ENCODE measurements around the gene LAMA1.

The LAMA1 gene

GRCh38 chr18:6976935-6977334 lies 140.7 kb downstream of the LAMA1 start:
- no peak for DNase-seq

GRCh38 chr18:6975084-6975483 lies 142.5 kb downstream of the LAMA1 start:
- no peak for DNase-seq

- DNase-seq: no peak
Observed at GRCh38 chr18:6971823-6972478, 145.6 kb downstream of the LAMA1 start.

- DNase-seq: no peak
Observed at GRCh38 chr18:6963452-6964097, 154.0 kb downstream of the LAMA1 start.

- DNase-seq: no peak
Observed at GRCh38 chr18:6962571-6963451, 154.8 kb downstream of the LAMA1 start.

GRCh38 chr18:6961331-6961730 lies 156.3 kb downstream of the LAMA1 start:
- DNase-seq: no peak

GRCh38 chr18:6960656-6961055 lies 156.9 kb downstream of the LAMA1 start:
- no peak for DNase-seq

- no peak for DNase-seq
Observed at GRCh38 chr18:6960124-6960523, 157.5 kb downstream of the LAMA1 start.

- no peak for DNase-seq
Observed at GRCh38 chr18:6959110-6959509, 158.5 kb downstream of the LAMA1 start.

- DNase-seq: no peak
Observed at GRCh38 chr18:6956999-6957398, 160.6 kb downstream of the LAMA1 start.

- no peak for DNase-seq
Observed at GRCh38 chr18:6956495-6956894, 161.1 kb downstream of the LAMA1 start.

GRCh38 chr18:6955304-6955703 lies 162.3 kb downstream of the LAMA1 start:
- DNase-seq: no peak

- no peak for DNase-seq
Observed at GRCh38 chr18:6954501-6954900, 163.1 kb downstream of the LAMA1 start.

GRCh38 chr18:6951336-6952090 lies 166.1 kb downstream of the LAMA1 start:
- DNase-seq: no peak

GRCh38 chr18:6950641-6951040 lies 167.0 kb downstream of the LAMA1 start:
- DNase-seq: no peak

- DNase-seq: no peak
Observed at GRCh38 chr18:6949800-6950586, 167.6 kb downstream of the LAMA1 start.

- no peak for DNase-seq
Observed at GRCh38 chr18:6948281-6949055, 169.1 kb downstream of the LAMA1 start.

GRCh38 chr18:6947338-6948030 lies 170.1 kb downstream of the LAMA1 start:
- no peak for DNase-seq

GRCh38 chr18:6943143-6943542 lies 174.5 kb downstream of the LAMA1 start:
- no peak for DNase-seq

GRCh38 chr18:6942742-6943141 lies 174.9 kb downstream of the LAMA1 start:
- no peak for DNase-seq

GRCh38 chr18:6941996-6942395 lies 175.6 kb downstream of the LAMA1 start:
- no peak for DNase-seq
